Measurements from ENCODE around the gene ACTN4. TPM values are rescaled to one million over a fixed set of nuclear protein-coding genes. Genes with fewer than 3 reads are reported as not detected.

ACTN4 gene
- total RNA-seq, 2 experiments from 2014 or later = 267 to 270 TPM

DNA sequence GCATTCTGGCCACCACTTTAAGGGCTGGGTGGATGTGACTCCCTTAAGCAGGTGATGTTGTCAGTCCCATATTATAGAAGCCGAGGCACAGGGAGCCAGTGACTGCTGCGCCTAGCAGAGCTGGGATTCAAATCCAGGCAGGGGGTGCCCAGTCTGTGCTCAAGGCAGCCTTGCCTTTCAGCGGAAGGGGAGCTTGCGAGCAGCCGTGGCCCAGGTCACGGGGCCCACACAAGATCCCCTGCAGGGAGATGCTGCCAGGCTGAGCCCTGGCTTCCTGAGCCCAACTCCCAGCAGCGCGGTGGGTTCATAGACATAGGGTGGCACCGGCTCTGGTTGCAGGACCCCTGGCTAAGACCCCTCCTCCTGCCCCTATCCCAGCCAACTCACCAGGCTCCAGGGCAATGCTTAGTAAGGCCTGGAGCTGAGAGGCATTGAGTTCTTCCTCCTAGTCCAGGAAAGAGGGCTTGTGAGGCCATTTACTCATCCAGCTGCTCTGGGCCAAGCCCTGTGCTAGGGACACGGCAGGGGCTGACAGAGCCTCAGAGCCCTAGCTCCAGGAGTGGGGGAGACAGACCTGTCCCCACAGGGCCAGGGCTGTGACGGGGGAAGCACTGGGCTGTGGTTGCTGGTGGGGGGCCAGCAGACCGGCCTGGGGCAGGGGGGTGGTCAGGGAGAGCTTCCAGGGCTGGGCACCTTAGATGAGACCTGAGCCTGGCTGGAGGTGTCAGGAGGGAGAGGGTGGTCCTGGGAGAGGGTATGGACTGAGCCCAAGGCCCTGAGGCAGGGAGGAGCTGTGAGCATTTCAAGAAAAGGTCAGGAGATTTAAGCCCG is 87.2 kb downstream of the ACTN4 start:
- no peaks in the 10 kb centered on the region for H3K27me3 Mint-ChIP-seq
- CTCF ChIA-PET = interaction anchor here (0.9 to 3.4 kb wide), 3 partner anchors 35 to 196 kb away, joined by 3 to 16 read pairs (median 7); partner anchors contain the start of genes MRPS12 and SARS2
- H3K9me3 Mint-ChIP-seq = no peaks in the 10 kb centered on the region
- H3K4me3 Mint-ChIP-seq = peak overlapping the region; percentile 67
- peaks cover 8% of the 10 kb centered on the region for H3K36me3 Mint-ChIP-seq
- peak; percentile 60 for DNase-seq
- peak overlapping the region; percentile 75 for H3K27ac Mint-ChIP-seq
- intact Hi-C loops (cut with micrococcal nuclease) = loop anchor here (1.0 to 5.0 kb wide), 3 partner anchors 77 to 196 kb away; partner anchors contain the start of genes ECH1, MRPS12 and SARS2
- peaks cover 35% of the 10 kb centered on the region for H3K4me1 Mint-ChIP-seq (ENCODE audit: low read depth)
- POLR2A ChIA-PET = interaction anchor here (0.8 to 1.4 kb wide), 6 partner anchors 97 to 197 kb away, joined by 3 to 4 read pairs (median 4); partner anchors contain the start of gene ECH1

DNA sequence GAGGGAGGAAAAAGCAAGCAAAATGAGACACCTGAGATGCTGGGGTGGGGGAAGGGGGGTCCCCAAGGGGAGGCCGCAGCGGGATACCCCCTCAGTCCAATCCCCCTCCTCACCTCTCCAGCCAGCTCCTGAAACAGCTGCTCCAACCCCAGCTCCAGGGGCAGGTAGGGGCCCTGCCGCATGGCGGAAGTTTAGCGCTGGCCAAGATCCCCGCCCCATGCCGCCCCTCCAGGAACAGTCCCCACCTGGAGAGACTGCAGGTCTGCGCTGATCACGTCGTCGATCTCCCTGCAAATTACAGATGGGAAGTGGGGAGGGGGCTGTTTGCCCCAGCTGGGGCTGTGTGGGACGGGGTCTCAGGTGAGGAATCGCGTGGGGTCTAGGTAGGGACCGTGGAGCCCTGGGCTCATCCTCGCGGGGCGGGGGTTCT is 87.8 kb downstream of the ACTN4 start:
- POLR2A ChIA-PET = interaction anchor here (0.8 to 1.4 kb wide), 5 partner anchors 107 to 196 kb away, joined by 3 to 4 read pairs (median 4); no protein-coding TSS in a partner anchor
- CTCF ChIA-PET = interaction anchor here (0.9 to 3.4 kb wide), 2 partner anchors 34 to 195 kb away, joined by 3 to 16 read pairs; partner anchors contain the start of genes MRPS12 and SARS2
- Mint-ChIP-seq H3K27me3 (no peaks in the 10 kb centered on the region), H3K36me3 (peaks cover 4% of the 10 kb centered on the region), H3K4me1 (ENCODE audit: low read depth) (peaks cover 38% of the 10 kb centered on the region), H3K4me3 (peak overlapping the region; percentile 67), H3K27ac (peak overlapping the region; percentile 75), H3K9me3 (no peaks in the 10 kb centered on the region)
- peak; percentile 42 for DNase-seq
- intact Hi-C loops (cut with micrococcal nuclease) = loop anchor here (5.0 kb wide), 1 partner anchor 97 kb away; the partner anchor contains the start of gene ECH1

DNA sequence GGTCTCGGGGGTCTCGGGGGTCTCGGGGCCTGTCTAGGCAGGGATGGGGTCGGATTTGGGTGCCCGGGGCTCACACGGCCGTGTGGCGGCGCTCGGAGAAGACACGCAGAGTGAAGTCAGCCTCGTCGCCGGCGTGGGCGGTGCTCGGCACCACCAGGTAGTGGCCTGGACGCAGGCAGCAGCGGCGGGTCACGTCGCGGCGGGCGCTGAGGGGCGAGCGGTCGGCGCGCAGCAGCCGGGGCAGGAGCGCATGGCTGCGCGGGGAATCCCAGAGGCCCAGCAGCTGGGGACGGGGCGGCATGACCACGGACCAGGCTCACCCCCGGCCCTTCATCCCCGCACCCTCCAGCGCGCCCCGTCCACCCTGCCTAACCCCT is 88.6 kb downstream of the ACTN4 start:
- Mint-ChIP-seq H3K4me3 (peak overlapping the region; percentile 43), H3K27ac (no peak overlapping the region), H3K36me3 (no peaks in the 10 kb centered on the region), H3K4me1 (ENCODE audit: low read depth) (peaks cover 38% of the 10 kb centered on the region), H3K27me3 (no peaks in the 10 kb centered on the region), H3K9me3 (no peaks in the 10 kb centered on the region)
- DNase-seq = peak; percentile 74
- POLR2A ChIA-PET = no interaction called here
- intact Hi-C loops (cut with micrococcal nuclease) = loop anchor here (1.0 to 5.0 kb wide), 2 partner anchors 96 to 229 kb away; partner anchors contain the start of gene ECH1
- CTCF ChIA-PET = no interaction called here

DNA sequence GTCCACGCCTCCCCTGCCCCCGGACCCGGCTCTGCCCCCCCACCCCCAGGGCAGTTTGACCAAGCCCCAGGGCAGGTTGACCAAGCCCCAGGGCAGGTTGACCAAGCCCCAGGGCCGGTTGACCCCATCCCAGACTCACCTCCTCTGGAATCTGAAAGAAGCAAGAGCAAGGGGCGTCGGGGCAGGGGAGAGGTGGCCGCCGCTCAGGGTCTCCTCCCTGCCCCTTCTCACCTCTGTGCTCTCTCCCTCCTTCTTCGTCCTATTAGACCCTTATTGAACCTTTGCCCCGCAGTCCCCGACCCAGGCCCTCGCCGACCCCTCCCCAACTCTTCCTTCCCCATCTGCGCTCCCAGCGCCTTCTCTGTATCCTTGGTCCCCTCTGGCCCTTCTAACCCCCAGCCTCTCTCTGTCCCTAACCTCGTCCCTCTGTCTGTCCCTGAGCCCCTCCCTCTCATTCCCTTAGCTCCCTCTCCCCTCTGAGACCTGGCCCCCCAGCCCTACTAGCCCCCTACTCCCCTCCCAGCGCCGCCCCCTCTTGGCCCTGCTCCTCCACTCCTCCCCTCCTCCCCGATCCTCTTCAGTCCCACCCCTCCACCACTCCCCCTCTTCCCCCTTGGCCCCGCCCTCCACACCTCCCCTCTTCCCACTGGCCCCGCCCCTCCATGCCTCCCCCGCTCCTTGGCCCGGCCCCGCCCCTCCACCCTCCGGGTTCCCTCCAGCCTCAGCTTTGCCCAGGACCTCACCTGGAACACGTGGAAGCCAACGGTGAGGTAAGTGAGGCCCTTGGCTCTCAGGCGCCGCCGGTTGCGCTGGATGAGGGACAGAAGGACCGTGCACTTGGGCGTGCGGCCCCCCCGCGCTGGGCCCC is 89.2 kb downstream of the ACTN4 start:
- H3K4me3 Mint-ChIP-seq = peak overlapping the region; percentile 51
- H3K27ac Mint-ChIP-seq = no peak overlapping the region
- POLR2A ChIA-PET = no interaction called here
- CTCF ChIA-PET = no interaction called here
- no peaks in the 10 kb centered on the region for H3K9me3 Mint-ChIP-seq
- DNase-seq = peak; percentile 82
- peaks cover 38% of the 10 kb centered on the region for H3K4me1 Mint-ChIP-seq (ENCODE audit: low read depth)
- intact Hi-C loops (cut with micrococcal nuclease) = loop anchor here (1.0 to 5.0 kb wide), 2 partner anchors 96 to 229 kb away; partner anchors contain the start of gene ECH1
- H3K36me3 Mint-ChIP-seq = no peaks in the 10 kb centered on the region
- H3K27me3 Mint-ChIP-seq = no peaks in the 10 kb centered on the region

DNA sequence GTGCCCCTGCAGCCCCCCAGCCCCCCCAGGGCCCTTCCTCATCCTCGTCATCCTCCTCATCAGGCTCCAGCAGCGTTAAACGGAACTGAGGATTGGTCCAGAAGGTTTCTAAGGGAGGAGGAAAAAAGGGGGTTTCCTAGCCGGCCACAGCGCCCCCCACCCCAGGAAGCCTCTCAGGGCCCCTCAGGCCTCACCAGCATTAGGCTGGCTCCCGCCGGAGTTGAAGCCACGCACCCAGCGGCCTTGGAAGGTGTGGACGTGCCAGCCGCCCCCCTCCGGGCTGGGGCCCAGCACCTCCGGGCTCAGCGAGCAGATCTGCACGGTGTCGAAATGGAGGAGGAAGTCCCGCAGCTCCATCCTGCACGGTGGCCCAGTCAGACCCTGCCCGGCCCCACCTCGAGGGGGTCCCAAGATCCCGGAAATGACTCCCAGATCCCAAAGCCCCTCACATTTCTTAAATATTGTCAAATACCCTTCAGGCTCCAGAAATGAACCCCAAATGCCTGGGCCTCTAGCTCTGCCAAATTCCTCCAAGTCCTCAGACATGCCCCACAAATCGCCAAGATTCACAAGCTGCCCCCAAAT is 89.9 kb downstream of the ACTN4 start:
- intact Hi-C loops (cut with micrococcal nuclease) = loop anchor here (5.0 kb wide), 1 partner anchor 95 kb away; the partner anchor contains the start of gene ECH1
- Mint-ChIP-seq H3K9me3 (no peaks in the 10 kb centered on the region), H3K27ac (no peak overlapping the region), H3K4me3 (peak overlapping the region; percentile 40), H3K36me3 (no peaks in the 10 kb centered on the region), H3K4me1 (ENCODE audit: low read depth) (peaks cover 38% of the 10 kb centered on the region), H3K27me3 (no peaks in the 10 kb centered on the region)
- CTCF ChIA-PET = no interaction called here
- POLR2A ChIA-PET = no interaction called here
- DNase-seq = no peak

DNA sequence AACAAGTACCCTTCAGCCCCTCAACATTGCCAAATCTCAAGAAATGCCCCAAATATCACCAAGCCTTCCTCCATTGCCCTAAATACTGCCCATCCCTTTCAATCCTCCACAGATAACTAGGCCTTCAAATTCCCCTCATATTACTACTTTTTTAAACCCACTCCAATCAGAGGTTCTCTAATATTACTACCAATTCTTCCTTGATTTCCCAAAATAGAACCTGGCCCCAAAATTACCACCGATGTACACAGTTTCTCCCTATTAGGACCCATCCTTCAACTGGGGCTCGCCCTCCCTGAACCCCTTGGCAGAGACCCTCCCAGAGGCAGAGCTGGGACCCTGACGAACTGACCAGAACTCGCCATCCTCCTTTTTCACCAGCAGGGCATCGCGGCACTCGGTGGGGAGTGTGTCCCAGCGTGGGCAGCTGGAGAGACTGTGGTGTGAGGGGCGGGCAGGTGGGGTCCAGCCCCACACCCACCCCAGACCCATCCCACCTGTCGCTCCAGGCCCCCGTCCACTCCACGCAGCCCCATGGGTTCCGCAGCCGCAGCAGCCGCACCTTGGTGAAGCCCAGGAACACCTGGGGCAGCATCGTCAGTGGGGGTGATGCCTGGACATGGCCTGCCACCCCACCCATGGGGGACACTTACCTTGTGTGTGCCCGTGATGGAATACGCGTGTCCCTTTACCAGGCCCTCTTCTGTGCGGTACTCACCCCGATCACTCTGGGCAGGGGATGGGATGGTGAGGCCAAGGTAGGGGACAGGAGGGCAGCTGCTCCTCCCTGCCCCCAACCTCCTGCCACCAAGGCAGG is 90.7 kb downstream of the ACTN4 start:
- DNase-seq = no peak
- H3K27me3 Mint-ChIP-seq = no peaks in the 10 kb centered on the region
- no peaks in the 10 kb centered on the region for H3K9me3 Mint-ChIP-seq
- POLR2A ChIA-PET = no interaction called here
- CTCF ChIA-PET = interaction anchor here (2.2 kb wide), 1 partner anchor 8 kb away, joined by 8 read pairs; no protein-coding TSS in a partner anchor
- H3K4me1 Mint-ChIP-seq (ENCODE audit: low read depth) = peaks cover 38% of the 10 kb centered on the region
- H3K4me3 Mint-ChIP-seq = peak overlapping the region; percentile 40
- intact Hi-C loops (cut with micrococcal nuclease) = loop anchor here (5.0 kb wide), 1 partner anchor 94 kb away; the partner anchor contains the start of gene ECH1
- peak overlapping the region; percentile 0 for H3K27ac Mint-ChIP-seq
- H3K36me3 Mint-ChIP-seq = no peaks in the 10 kb centered on the region

DNA sequence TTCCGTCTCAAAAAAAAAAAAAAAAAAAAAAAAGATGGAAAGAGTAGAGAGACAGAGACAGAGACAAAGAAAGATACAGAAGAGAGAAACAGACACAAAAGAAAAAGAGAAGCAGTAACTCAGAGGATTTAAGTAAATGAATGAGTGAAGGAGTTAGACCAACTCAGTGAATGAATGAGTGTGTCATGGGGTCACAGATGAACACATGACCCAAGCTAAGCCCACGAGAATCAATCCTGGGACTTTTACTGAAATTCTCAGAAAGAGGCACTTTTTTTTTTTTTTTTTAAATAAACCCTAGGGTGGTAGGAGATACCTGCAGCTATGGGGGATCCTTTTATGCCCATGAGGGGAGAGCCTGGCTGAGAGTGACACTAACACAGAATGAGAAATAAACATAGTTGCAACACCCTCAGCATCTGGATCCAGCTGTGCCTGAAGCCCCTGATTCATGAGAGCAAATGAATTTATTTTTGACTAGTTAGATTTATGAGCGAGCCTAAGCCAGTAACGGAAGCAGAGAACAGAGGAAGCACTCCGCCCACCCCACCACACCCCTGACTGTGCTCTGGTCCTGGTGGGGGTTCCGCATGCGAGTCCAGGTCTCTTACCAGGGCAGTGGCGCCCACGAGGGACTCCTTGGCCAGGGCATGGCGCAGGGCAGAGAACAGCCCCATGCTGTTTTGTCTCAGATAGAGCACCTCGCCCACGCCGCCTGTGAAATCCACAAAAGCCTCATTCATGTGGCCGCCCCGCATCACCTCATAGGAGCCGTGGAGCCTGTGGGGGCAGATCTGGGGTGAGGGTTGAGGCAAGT is 92.2 kb downstream of the ACTN4 start:
- H3K27ac Mint-ChIP-seq = no peak overlapping the region
- peak; percentile 50 for DNase-seq
- H3K4me3 Mint-ChIP-seq = no peak overlapping the region
- H3K36me3 Mint-ChIP-seq = no peaks in the 10 kb centered on the region
- POLR2A ChIA-PET = no interaction called here
- CTCF ChIA-PET = interaction anchor here (0.6 to 2.2 kb wide), 3 partner anchors 9 to 105 kb away, joined by 3 to 8 read pairs (median 4); no protein-coding TSS in a partner anchor
- peaks cover 26% of the 10 kb centered on the region for H3K4me1 Mint-ChIP-seq (ENCODE audit: low read depth)
- intact Hi-C loops (cut with micrococcal nuclease) = loop anchor here (5.0 kb wide), 1 partner anchor 93 kb away; the partner anchor contains the start of gene ECH1
- no peaks in the 10 kb centered on the region for H3K27me3 Mint-ChIP-seq
- no peaks in the 10 kb centered on the region for H3K9me3 Mint-ChIP-seq

DNA sequence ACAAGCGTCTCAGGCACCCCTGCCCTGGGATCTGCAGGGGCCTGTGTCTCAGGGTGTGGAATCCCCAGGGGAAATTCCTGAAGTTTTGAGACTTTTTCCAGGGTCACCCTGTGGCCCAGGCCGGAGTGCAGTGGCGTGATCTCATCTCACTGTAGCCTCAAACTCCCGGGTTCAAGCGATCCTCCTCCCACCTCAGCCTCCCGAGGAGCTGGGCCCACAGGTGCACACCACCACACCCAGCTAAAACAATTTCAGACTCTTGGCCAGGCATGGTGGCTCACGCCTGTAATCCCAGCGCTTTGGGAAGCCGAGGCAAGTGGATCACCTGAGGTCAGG is 92.8 kb downstream of the ACTN4 start:
- Mint-ChIP-seq H3K4me1 (ENCODE audit: low read depth) (peaks cover 20% of the 10 kb centered on the region), H3K4me3 (no peak overlapping the region), H3K9me3 (no peaks in the 10 kb centered on the region), H3K36me3 (no peaks in the 10 kb centered on the region), H3K27me3 (no peaks in the 10 kb centered on the region), H3K27ac (no peak overlapping the region)
- ChIA-PET POLR2A (no interaction called here), CTCF (interaction anchor here (0.6 to 2.2 kb wide), 2 partner anchors 10 to 99 kb away, joined by 3 to 8 read pairs; no protein-coding TSS in a partner anchor)
- no peak for DNase-seq
- intact Hi-C loops (cut with micrococcal nuclease) = no loop called here

DNA sequence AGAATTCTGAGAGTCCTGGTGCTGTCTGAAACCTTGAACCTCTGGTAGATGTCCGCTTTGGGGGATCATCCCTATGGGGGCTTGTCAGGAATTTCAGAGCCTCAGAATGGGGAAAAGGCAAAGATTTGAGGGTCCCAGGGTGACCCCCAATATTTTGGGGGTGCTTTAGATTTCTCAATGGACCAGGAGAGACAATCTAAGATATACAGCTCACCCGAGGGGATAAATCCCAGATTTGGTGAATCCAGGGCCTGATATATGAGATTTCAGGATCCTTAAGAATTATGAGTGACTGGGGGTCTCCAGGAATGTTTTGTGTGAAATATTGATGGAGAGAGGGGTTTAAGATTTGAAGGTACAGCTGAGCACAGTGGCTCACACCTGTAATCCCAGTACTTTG is 93.5 kb downstream of the ACTN4 start:
- DNase-seq = no peak
- no peaks in the 10 kb centered on the region for H3K27me3 Mint-ChIP-seq
- no peak overlapping the region for H3K4me3 Mint-ChIP-seq
- H3K27ac Mint-ChIP-seq = no peak overlapping the region
- peaks cover 18% of the 10 kb centered on the region for H3K4me1 Mint-ChIP-seq (ENCODE audit: low read depth)
- H3K36me3 Mint-ChIP-seq = no peaks in the 10 kb centered on the region
- intact Hi-C loops (cut with micrococcal nuclease) = no loop called here
- CTCF ChIA-PET = interaction anchor here (1.9 kb wide), 1 partner anchor 190 kb away, joined by 4 read pairs; the partner anchor contains the start of genes MRPS12 and SARS2
- no peaks in the 10 kb centered on the region for H3K9me3 Mint-ChIP-seq
- POLR2A ChIA-PET = no interaction called here

DNA sequence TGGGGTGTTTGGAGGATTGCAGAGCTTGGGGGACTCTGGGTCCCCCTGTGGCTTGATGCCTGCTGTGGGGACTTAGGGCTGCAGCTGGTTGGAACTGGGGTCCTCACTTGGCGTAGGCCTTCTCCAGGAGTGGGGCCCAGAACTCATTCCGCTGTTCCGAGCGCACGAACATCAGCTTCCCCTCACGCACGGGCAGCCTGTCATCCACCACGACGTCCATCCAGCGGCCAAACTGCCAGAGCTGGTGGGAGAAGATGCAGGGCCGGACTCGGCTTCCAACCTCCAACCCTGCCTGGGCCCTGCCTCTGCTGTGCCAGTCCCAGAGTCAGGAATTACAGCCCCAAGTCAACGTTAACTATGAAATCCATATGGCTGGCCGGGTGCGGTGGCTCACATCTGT is 94.2 kb downstream of the ACTN4 start:
- ChIA-PET POLR2A (no interaction called here), CTCF (interaction anchor here (1.2 to 1.9 kb wide), 2 partner anchors 128 to 189 kb away, joined by 3 to 4 read pairs; partner anchors contain the start of genes MRPS12 and SARS2)
- Mint-ChIP-seq H3K4me1 (ENCODE audit: low read depth) (peaks cover 15% of the 10 kb centered on the region), H3K4me3 (no peak overlapping the region), H3K27ac (no peak overlapping the region), H3K9me3 (no peaks in the 10 kb centered on the region), H3K27me3 (no peaks in the 10 kb centered on the region), H3K36me3 (no peaks in the 10 kb centered on the region)
- no peak for DNase-seq
- intact Hi-C loops (cut with micrococcal nuclease) = no loop called here

Measured in activated CD4-positive, alpha-beta memory T cell treated with anti-CD3 and anti-CD28 coated beads for 36 hours (primary cell).